Tibial nerve (tissue), 3 donors: ENCODE results near the gene CTNND1.

Experiments
- POLR2A ChIP-seq, 2 donors: fragments of 450-650 bp; IDR thresholded peaks; one replicate each; pipeline ENCODE4 v1.6.1; 2017; ENCODE audit warnings: antibody characterized with exemption in 2 of 2, mild to moderate bottlenecking in 2 of 2, moderate library complexity in 2 of 2
- TF ChIP-seq, protein P1 (sequence below), 5 experiments: fragments of 200-600 bp in 3 of 5; fragments of 450-650 bp in 2 of 5; sonication (generic) in 3 of 5; IDR thresholded peaks; one replicate each; pipeline ENCODE4 v1.5.1; 2016 to 2019; ENCODE audit warnings: antibody characterized with exemption in 5 of 5, mild to moderate bottlenecking in 3 of 5, moderate library complexity in 2 of 5

DNA sequence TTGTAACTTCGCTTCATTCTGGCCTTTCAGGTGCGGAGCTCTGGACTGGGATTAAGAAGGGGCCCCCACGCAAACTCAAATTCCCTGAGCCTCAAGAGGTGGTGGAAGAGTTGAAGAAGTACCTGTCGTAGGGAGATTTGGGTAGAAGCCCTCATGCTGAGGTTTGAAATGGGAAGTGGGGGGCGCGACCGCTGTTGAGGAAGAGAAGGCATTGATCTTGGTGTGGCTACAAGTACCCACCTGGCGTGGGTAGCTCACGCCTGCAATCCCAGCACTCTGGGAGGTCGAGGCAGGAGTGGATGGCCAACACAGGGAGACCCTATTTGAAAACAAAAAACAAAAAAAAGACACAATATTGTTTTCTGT lies 19.5 kb upstream of the CTNND1 start:
- TF ChIP-seq, protein P1, sequence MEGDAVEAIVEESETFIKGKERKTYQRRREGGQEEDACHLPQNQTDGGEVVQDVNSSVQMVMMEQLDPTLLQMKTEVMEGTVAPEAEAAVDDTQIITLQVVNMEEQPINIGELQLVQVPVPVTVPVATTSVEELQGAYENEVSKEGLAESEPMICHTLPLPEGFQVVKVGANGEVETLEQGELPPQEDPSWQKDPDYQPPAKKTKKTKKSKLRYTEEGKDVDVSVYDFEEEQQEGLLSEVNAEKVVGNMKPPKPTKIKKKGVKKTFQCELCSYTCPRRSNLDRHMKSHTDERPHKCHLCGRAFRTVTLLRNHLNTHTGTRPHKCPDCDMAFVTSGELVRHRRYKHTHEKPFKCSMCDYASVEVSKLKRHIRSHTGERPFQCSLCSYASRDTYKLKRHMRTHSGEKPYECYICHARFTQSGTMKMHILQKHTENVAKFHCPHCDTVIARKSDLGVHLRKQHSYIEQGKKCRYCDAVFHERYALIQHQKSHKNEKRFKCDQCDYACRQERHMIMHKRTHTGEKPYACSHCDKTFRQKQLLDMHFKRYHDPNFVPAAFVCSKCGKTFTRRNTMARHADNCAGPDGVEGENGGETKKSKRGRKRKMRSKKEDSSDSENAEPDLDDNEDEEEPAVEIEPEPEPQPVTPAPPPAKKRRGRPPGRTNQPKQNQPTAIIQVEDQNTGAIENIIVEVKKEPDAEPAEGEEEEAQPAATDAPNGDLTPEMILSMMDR (IDR thresholded peaks at IDR 0.05) = no peak
- TF ChIP-seq POLR2A (IDR thresholded peaks at IDR 0.05) = no peak
